Activated CD4-positive, alpha-beta T cell treated with anti-CD3 and anti-CD28 coated beads for 1 hour (primary cell): ENCODE results near the gene EDARADD.
"Not testable (repeated sequence)": the region's sequence is repeated elsewhere in the genome, so short reads cannot be mapped to it uniquely, and the experiment has no call there.

ENCODE experiments used
- DNase-seq: peaks from one replicate; pipeline ENCODE4 v3.0.0-alpha.2; 2020

The EDARADD gene

DNA sequence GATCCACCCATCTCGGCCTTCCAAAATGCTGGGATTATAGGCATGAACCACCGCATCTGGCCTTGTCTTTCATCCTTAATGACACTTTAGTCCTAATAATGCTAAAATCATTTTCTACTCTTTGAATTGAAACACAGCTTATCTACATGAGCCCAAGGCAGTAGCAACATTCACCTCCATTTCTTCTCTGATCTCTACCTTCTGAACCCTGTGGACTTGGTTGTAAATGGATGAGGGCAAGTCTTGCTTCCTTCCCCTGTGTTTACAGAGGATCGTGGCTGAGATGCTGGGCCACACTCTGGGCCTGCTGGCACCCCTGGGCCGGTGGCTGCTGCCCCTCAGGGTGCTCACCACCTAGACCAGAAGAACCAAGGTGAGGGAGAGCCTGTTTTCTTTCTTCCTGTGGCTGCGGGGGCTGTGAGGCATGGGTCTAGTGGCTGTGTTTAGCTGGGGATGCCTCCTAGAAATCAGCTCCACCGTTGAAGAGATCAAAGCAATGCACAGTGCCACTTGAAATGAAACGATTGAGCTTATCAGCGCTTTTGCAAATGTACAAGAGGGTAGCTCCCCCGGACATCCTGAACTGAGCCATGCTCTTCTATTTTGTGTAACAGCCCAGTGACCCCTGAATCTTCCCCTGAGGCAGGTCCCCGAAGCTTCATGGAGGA, 97.5 kb downstream of the EDARADD start:
- DNase-seq: no peak

DNA sequence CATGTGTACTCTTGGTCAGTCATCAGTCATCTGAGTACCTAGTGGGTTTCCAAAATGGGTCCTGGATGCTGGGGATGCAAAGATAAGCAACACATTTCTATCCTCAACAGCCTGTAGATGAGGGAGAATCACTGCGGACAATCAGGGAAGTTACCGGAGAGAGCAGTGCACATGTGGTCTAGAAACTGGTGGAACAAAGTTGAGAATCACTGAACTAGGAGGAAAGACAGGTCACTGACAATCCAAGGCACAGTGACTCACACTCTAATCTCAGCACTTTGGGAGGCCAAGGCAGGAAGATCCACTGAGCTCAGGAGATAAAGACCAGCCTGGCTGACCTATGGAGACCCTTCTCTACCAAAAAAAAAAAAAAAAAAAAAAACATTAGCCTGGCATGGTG, 98.3 kb downstream of the EDARADD start:
- no peak for DNase-seq

DNA sequence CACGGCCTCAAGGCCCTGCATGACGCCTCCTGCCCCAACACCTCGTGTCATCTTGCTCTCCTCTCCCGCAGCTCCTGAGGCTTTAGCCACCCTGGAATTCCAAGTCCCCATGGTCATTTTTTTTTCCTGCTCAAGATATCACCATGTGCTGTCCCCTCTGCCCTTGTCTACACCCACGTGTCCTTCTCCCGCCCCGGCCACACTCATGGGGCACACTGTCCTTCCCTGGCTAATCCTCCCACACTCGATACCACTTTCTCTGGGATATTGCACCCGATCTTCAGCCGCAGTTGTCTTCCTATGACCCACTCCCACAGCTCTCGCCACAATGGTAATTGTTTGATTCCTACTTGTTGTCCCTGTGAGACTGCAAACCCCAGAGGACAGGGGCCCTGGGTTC, 100.0 kb downstream of the EDARADD start:
- no peak for DNase-seq

DNA sequence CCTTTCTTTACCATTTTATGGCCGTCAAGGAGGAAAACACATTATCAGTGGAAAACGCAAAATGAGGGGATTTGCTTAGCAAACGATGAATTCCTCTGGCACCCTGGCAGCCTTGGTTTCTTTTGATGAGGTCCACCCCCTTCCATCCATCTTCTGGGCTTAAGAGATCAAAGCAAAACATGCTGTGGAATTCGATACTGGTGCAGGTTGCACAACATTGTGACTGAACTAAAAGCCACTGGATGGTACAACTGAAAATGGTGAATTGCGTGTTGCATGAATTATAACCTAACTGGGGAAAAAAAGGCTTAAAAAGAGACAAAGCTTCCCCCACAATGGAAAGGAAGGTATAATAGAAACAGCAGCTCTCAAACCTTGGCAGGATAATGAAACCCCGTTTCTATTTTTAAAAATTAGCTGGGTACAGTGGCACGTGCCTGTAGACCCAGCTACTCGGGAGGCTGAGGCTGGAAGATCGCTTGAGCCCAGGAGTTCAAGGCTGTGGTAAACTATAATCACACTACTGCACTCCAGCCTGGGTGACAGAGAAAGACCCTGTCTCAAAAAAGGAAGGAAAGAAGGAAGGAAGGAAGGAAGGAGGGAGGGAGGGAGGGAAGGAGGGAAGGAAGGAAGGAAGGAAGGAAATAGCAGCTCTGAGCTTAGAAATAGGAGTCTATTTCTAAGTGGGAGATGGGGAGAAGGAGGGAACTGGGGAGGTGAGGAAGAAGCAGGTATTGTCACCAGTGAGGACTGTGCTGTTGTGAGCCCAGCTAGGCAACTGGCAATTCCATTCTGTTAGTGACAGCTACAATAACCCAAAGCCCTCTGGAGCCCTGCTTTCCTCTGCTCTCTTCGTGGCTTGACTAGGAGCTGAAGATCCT, 100.7 kb downstream of the EDARADD start:
- no peak for DNase-seq

DNA sequence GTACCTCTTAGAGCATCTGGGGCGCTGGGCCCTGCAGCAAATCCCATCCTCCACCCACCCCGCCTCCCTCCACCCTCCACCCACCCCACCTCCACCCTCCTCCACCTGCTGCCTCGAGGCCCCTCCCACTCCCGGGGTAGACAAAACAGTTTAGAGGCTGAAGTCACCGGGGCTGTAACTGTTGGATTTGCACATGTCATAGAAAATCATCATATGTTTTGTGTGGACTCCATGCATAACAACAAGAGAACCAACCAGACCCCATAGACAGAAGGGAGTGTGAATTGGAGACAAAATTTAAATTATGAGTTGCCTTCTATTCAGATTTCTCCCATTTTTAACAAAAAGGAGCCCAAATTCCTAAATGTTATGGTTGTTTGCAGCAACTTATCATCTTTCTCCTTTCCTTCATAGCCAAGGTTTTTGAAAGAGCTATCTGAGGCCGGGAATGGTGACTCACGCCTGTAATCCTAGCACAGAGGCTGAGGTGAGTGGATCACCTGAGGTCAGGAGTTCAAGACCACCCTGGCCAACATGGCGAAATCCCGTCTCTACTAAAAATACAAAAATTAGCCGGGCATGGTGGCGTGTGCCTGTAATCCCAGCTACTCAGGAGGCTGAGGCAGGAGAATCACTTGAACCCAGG, 101.5 kb downstream of the EDARADD start:
- DNase-seq: no peak

DNA sequence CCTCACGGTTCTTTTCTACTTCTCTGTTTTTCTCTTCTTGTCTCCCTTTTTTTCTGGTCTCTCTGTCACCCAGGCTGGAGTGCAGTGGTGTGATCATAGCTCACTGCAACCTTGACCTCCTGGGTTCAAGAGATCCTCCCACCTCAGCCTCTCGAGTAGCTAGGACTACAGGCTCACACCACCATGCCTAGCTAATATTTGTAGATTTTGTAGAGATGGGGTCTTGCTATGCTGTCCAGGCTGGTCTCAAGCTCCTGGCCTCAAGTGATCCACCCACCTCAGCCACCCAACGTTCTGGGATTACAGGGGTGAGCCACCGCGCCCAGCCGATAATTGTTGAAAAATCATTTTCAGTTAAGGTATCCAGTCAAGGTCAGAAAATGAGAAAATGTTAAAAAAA, 103.8 kb downstream of the EDARADD start:
- DNase-seq: no peak

DNA sequence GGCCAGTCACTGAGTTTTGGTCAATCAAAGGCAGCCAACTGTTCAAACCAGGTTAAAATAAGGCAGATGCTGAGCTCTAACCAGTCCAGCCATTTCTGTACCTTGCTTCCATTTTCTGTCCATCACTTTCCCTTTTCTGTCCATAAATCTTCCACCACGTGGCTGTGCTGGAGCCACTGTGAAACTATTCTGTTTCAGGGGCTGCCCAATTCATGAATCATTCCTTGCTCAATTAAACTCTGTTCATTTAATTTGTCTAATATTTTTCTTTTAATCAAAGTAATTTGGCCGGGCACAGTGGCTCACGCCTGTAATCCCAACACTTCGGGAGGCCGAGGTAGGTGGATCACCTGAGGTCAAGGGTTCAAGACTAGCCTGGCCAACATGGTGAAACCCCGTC, 107.0 kb downstream of the EDARADD start:
- no peak for DNase-seq

DNA sequence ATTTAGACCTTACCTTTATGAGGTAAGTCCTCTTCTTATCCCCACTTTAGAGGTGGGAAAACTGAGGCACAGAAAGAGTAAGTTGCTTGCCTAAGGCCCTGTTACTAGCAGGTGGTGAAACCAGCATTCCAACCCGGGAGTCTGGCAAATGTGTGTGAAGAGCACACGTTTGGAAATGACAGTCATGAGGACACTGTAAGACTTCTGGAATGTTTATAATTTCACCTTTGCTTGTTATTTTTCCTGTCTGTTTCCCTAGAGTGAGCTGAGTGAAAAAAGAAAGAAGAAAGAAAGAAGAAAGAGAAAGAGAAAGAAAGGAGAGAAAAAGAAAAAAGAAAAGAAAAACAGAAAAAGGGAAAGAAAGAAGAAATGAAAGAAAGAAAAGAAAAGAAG, 108.5 kb downstream of the EDARADD start:
- DNase-seq: no peak

DNA sequence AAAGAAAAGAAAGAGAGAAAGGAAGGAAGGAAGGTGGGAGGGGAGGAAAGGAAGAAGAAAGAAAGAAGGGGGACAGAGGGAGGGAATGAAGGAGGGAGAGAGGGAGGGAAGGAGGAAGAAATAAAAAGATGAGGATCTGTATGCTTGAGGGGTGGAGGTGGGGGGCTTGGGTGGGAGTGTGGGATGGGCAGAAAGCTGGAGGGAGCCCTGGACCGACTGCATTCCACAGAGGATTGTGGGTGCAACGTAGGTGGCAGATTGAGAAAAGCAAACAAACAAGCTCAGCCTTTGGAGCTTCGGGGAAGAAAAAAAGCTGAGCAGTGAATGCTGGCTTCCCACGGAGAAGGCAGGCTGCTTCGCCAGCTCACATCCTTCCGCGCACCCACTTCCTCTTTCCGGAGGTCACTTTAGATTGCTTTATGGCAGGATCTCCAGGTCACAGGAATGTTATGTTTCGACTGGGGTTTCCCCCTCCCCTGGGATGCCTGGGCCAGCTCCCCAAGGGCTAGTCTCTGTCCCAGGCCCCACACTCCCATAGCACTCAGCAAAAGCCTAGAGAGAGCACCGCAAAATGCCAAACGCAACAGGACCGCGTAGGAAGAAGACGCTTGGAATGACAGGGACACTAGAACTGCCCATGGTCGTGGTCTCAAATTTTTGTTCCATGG, 109.0 kb downstream of the EDARADD start:
- DNase-seq: no peak

DNA sequence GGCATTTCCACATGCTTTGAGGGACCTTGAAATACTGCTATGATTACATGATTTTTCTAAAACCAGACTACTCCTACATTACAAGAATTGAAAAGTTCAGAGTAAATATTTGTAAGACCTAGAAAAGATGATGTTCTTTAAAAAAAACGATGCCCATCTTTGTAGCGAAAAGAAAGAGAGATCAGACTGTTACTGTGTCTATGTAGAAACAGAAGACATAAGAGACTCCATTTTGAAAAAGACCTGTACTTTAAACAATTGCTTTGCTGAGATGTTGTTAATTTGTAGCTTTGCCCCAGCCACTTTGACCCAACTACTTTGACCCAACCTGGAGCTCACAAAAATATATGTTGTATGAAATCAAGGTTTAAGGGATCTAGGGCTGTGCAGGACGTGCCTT, 110.3 kb downstream of the EDARADD start:
- DNase-seq: not testable (repeated sequence)

DNA sequence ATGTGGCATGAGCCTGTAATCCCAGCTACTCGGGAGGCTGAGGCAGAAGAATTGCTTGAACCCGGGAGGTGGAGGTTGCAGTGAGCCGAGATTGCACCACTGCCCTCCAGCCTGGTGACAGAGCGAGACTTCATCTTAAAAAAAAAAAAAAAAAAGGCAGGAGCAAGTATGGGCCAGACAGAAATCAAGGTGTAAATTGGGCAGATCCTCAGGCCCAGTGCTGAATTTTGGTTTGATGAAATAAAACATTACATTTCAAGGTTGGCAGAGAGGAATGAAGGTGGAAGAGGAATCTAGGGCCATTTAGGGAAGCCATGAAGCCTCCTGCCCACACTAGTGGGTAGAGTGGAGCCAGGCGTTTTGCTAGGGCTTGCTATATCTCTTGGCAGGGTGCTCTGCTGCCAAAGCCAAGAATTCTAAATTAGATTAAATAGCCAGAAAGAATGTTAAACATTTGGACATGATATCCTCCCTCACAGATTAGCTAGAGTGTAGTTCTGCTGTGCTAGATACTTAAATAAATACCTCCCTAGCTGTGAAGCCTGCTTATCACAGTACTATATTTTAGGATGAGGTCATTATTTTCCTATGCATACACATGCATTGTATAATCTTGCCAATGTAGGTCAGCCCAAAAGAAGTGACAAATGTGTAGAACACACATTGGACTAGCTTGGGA, 113.1 kb downstream of the EDARADD start:
- no peak for DNase-seq

DNA sequence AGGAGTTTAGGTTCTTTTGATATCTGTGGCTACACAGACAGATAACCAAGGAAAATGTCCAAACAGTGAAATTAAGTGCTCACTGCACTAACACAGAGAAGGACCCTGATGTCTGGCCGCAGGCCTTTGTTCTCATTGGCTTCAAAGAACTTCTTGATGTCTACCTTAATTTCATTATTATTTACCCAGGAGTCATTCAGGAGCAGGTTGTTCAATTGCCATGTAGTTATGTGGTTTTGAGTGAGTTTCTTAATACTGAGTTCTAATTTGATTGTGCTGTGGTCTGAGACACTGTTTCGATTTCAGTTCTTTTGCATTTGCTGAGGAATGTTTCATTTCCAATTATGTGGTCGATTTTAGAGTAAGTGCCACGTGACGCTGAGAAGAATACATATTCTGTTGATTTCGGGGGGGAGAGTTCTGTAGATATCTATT, 114.5 kb downstream of the EDARADD start:
- DNase-seq: no peak

DNA sequence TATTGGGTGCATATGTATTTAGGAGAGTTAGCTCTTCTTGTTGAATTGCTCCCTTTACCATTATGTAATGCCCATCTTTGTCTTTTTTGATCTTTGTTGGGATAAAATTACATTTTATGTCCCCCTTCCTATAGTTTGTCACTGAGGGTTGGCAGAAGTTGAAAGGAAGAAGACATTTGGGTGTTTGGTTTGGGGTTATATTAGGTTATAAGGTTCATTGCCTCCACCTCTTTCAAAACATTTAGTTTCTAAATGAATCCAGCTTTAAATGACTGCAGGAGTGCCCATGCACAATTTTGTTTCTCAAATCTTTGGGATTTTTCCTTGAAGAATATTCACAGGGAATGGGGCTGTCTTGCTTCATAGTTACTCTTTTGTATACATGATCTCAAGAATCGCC, 115.1 kb downstream of the EDARADD start:
- DNase-seq: no peak

DNA sequence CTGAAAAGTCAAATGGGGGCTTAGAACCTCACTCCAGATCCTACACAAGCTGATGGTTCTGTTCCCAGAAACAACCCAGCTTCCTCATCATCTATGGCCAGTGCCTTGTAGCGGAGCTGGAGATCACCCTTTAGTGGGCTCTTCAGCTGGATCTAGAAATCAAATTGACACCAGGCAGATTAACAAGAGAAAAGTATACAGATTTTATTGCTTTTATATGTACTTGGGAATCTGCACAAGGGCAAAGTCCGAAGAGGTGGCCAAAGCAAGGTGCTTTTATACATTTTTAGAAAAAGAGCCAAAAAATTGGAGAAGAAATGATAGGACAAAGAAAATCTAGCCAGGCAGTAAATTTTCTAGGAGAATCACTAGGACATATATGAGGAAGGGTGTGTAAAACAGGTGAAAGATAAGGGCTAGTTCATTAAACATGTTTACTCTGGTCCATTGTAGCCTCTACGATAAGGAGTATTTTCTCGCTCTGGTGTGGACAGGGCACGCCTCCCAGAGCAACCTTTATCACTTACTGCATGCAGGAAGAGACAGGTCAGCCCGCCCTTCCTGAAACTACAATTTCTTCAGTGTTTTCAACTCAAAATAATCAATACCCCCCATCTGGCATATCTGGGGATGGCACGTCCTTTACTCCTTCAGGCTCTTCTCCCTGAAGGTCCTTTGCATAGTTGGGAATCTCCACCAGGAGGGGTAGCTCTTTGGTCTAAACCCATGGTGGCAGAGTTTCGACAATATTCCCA, 115.7 kb downstream of the EDARADD start:
- DNase-seq: no peak

DNA sequence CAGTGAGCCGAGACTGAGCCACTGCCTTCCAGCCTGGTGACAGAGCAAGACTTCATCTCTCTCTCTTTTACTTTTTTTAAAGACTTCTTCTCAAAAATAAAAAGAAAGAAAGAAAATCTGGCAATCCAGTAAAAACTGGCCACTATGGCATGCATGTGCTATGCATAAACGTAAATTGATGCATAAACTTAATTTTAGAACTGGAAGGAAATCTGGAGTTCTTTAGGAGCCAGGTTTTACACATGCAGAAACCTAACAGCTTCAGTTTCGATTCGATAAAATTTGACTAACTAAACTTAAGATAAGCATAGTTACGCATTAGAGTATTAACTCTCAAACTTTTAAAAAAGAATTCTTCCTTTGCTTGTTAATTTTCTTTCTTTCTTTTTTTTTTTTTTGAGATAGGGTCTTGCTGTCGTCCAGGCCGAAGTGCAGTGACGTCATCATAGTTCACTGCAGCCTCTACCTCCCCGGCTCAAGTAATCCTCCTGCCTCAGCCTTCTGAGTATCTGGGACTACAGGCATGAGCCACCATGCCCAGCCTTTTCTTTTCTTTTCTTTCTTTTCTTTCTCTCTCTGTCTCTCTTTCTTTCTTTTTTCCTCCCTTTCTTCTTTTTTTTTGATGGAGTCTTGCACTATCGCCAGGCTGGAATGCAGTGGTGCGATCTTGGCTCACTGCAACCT, 117.8 kb downstream of the EDARADD start:
- no peak for DNase-seq

DNA sequence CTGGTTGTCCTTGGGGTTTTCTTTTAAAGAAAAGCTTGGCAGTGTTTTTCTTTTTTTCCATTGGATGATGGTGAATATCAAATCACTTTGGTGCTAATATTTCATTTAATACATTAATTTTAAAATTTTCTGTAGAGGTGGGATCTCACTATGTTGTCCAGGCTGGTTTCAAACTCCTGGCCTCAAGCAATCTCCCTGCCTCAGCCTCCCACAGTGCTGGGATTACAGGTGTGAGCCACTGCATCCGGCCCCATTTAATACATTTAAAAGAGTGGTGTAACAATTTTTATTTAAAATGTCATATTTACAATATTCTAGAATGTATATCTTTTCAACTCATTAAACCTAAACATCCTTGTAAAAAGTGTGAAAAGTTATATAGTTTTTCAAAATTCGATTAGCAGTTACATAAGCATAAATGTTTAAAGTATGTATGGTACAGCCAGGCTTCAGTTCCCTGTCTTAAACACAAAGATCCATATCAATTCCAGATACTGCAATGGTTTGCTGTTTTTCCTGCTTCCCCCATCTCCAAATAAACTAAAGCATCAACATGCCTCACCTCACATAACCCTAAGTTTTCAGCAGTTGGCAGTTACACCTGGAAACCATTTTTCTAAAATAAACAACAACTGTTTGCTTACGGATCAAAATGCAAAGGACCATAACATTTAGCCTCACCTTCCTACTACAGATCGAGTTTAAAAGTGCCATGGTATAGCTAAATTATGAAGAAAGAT, 120.8 kb downstream of the EDARADD start:
- DNase-seq: no peak

DNA sequence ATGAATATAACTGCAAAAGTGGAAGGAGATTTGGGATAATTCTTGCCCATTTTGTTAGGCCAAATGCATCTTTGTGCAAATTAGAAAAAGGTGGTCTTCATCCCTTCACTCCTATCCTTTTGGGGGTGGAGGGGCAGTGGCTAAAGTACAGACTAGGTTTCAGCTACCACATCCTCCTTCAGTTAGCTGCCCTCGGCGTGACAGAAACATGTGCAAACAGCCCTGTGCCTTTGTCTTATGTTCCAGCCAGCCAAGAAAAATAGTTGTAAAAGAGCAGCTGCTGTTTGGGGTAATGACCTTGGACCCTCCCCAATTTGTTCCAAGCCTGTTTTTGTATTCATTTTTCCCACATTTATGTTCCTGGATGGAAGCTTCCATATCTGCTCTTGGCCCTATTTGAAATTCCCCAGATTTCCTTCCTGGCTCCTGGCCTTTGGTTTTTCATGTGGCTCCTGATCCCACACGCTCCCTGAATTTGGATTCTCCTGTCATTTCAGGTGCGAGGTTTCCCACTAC, 121.4 kb downstream of the EDARADD start:
- DNase-seq: no peak

DNA sequence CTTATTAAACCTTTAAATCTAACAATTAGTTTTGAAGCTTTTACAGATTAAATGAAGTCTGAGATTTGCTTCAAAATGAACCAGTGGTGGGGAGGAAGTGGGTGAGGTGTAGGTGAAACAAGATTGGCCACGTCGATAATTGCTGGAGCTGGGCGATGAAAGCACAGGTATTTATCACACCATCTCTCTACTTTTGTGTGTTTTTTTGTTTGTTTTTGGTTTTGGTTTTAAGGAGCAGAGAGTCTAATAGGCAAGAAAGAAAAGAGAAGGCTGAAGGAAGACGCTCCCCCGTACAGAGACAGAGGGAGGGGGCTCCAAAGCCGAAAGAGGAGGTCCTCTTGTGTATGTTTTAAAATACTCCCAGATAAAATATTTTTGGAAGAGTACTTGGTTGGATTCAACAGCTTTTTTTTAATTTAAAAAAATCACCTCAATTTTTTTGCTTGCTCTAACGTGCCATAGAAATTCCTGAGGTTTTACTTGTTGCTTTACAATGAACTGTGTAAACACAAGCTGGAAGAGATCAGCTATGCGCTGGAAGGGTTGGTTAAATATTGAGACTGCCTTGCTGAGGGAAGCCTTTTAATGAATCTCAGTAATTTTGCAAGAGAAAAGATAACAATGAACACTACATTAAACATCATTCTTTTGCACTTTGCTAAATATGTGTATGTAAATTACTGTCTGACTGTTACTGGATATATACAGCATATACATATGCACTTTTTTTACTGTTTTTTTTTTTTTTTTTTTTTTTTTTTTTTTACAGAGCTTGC, 123.0 kb downstream of the EDARADD start:
- DNase-seq: no peak

DNA sequence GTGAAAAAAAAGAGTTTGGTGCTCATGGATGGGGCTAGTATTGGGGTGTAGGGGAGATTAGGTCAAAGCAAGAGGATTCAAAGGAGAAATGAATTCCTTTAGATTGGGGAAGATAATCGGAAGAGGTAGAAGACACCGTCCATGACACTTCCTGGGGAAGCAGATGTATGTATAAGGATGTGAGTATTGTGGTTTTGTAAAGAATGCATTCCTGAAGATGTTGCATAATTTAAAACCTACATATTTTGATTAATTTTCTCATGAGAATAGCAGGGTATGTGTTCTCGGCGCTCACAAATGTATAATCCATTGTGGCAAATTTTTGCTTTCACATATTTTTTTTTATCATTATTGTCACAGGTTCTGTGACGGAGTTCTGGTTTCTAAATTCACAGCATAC, 124.2 kb downstream of the EDARADD start:
- no peak for DNase-seq
